DMS53 treated with DMSO at 0.1 percent for 48 hours (cell line): ENCODE measurements around the gene DHTKD1.
A peak's percentile ranks its signal among the peaks of the same experiment; 100 is the strongest.

Experiments
- DNase-seq: peaks from one replicate; lab custom pipeline; 2025; ENCODE audit not compliant: unreplicated experiment; lab: John Stamatoyannopoulos, UW

The DHTKD1 gene, protein sequence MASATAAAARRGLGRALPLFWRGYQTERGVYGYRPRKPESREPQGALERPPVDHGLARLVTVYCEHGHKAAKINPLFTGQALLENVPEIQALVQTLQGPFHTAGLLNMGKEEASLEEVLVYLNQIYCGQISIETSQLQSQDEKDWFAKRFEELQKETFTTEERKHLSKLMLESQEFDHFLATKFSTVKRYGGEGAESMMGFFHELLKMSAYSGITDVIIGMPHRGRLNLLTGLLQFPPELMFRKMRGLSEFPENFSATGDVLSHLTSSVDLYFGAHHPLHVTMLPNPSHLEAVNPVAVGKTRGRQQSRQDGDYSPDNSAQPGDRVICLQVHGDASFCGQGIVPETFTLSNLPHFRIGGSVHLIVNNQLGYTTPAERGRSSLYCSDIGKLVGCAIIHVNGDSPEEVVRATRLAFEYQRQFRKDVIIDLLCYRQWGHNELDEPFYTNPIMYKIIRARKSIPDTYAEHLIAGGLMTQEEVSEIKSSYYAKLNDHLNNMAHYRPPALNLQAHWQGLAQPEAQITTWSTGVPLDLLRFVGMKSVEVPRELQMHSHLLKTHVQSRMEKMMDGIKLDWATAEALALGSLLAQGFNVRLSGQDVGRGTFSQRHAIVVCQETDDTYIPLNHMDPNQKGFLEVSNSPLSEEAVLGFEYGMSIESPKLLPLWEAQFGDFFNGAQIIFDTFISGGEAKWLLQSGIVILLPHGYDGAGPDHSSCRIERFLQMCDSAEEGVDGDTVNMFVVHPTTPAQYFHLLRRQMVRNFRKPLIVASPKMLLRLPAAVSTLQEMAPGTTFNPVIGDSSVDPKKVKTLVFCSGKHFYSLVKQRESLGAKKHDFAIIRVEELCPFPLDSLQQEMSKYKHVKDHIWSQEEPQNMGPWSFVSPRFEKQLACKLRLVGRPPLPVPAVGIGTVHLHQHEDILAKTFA

DNA sequence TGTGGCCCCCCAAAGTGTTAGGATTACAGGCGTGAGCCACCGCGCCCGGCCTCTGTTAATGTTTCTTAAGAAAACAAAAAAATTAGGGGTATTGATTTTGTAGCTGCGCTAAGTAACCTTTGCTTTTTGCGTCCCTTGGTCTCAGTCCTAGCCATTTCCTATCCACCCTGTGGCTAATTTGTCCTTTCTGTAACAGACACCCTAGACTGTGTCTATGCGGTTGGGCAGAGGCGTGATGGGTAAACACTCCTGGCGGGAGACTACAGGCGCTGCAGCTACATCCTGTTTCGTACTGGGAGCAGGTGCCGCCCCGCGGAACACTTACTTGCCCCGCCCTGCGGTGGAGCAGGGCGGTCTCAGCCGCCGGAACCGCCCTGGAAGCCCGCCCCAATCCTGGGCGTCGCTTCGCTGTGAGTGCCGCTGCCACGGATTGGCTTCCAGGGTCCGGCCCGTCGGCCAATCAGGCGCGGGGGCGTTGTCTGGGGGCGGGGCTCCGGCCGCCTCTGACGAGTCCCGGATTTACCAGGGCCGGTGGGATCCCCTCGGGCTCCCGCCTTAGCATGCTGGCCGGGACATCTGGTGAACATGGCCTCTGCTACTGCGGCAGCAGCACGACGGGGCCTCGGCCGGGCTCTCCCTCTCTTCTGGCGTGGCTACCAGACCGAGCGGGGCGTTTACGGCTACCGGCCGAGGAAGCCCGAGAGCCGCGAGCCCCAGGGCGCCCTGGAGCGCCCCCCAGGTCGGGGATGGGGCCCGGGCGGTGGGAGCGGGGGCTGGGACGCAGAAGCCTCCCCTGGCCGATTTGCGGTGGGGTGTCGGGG is at the start of gene DHTKD1:
Gene DHTKD1, plus strand, starts transcription at position 506 of the 821 bp plus-strand sequence. Its CDS starts 80 bp downstream, at position 586.
- peak; percentile 98 for DNase-seq

DNA sequence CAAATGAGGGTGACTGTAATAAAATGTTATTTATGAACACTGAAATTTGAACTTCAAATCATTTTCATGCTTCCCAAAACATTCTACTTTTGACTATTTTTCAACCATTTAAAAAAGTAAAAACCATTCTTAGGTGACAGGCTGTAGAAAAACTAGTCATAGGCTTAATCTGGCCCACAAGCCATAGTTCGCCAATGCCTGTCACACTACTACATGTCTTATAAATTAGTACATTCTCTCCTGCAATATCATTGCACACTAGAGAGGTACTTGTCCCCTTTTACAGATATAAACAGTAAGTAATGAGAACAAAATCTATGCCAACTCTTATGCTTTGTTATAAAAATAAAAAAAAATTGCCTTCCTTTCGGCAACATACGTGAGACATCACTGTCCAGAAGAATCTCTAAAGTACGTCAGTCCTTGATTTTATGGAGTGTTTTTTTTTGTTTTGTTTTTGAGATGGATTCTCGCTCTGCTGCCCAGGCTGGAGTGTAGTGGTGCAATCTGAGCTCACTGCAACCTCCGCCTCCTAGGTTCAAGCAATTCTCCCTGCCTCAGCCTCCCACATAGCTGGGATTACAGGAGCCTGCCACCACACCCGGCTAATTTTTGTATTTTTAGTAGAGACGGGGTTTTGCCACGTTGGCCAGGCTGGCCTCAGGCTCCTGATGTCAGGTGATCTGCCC is 49.3 kb upstream of the DHTKD1 start:
- no peak for DNase-seq

DNA sequence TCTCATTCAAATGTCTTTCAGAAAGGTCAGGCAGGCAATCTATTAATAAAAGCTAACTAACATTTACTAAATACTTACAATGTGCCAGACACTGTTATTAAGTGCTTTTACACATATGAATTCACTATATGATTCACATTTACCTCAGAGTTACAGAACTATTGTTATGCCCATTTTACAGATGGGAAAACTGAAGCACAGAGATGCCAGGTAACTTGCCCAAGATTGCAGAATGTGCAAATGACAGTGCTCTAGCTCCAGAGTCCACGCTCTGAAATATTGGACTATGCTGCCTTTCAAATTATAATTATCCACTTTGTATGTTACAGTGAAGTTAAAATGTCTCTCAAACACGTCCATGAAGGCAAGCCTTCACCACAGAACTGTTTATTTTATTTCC is 48.2 kb upstream of the DHTKD1 start:
- DNase-seq: no peak

DNA sequence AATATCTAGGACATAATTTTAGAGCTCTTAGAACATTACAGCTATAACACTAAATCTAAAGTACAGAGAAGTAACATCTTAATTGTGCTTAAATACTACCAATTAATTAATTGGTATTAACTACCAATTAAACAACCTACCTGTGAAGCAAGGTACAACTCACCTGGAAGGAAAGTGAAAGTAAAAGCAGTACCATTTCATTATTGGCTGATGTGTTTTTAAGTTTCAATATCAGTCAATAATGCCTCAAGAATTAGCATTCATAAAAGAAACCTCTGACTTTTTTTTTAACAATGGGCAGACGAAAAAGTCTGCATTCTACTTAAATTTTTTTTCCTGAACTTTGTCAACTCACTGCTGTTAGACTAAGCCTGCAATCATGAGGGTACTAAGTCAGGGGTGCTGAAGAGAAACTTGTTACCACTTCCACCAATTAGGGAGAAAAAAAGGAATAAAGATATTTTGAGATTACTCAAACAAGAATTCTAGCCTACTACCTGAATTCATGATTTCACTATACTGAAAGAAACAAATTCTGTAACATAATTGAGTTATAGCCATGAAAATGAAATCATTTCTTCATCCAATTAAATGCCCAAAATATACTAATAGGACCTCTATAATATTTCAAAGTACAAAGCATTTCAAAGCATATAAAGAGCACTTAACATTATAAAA is 46.0 kb upstream of the DHTKD1 start:
- no peak for DNase-seq

DNA sequence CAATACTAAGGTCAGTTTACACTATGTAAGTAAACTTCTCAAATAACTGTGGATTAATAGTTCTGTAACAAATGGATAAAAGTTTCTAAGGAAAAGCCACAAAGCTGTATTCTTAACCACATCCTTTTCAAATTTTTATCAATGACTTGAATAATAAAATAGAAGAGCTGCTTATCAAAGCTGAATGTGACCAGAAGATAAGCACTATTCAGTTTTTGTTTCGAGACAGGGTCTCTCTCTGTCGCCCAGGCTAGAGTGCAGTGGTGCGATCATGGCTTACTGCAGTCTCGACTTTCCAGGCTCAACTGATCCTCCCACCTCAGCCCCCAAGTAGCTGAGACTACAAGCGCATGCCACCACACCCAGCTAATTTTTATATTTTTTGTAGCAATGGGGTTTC is 43.2 kb upstream of the DHTKD1 start:
- DNase-seq: no peak

DNA sequence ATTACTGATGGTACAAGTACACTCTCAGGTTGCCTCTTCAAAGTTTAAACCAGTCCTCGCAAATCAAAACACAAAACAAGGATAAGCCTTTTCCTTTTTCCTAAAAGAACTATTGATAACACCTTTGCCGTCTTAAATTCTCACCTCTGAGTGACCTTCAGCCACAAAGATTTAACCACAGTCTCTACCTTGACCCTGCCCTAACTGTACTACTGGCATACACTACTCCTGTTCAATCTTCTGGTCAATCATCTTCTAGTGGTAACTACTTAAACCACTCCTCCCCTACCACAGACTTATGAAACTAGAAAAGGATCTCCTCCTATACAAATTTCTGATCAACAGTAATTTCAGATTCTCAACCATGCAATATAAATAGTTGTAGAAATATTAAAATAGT is 41.2 kb upstream of the DHTKD1 start:
- DNase-seq: no peak

DNA sequence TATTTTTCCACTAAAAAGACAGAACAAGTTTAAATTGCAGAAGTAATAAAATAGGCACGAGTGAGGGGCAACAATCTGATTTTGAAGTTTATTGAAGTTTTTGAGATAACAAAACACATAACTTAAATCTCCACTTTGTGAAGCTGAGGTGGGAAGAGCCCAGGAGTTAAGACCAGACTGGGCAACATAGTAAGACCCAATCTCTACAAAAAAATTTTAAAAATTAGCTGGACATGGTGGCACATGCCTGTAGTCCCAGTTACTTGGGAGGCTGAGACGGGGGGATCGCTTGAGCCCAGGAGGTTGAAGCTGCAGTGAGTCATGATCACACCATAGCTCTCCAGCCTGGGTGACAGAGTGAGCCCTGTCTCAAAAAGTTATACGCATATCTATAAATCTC is 37.4 kb upstream of the DHTKD1 start:
- DNase-seq: no peak

DNA sequence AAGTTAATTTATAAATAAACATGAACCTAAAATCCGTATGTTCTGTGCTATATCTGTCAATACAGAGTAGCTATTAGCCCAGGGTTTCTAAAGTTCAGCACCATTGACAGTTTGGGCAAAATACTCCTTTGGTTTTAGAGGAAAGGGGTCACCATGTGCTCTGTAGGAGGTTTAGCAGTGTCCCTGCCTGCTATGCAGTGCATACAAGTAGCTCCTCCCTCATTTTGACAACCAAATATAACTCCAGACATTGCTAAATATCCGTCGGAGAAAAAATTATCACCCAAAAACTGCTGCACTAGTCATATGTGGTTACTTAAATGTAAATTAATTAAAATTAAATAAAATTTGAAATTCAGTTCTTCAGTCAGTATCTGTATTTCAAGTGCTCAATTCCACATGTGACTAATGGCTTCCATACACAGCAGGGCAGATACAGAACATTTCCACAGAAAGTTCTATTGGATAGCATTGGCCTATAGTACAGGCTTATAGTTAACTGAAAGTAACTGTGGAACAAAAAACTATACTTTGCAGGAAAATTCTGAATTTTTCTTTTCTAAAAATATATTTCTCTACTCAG is 32.6 kb upstream of the DHTKD1 start:
- no peak for DNase-seq

DNA sequence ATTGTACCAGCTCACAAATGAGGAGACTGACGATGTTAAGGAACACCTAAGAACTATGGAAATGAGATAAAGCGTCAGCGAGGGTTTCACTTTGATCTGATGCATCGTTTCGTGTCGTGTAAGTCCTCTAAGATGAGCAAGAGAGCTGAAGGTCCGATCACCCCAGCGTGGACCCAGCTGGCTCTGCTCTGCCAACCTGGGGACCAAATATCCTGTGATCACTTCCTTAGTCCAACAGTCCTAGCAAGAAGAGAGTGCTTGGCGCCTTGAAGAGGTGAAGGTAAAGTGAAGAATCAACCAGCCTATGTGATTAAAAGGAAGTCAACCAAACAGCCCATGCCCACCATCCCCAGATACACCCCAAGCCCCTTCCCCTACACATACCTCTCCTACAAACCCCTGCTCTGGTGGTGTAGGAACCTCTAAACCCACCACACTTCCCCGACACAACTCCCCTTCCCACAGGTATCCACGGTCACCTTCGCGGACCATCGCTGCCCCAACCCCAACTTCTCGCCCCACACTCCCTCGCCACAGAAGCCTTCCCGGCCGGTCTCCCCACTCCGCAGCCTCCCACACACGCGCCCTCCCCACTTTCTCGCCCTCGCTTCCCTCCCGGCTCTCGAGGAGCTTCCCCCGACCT is 26.9 kb upstream of the DHTKD1 start:
- DNase-seq: no peak

DNA sequence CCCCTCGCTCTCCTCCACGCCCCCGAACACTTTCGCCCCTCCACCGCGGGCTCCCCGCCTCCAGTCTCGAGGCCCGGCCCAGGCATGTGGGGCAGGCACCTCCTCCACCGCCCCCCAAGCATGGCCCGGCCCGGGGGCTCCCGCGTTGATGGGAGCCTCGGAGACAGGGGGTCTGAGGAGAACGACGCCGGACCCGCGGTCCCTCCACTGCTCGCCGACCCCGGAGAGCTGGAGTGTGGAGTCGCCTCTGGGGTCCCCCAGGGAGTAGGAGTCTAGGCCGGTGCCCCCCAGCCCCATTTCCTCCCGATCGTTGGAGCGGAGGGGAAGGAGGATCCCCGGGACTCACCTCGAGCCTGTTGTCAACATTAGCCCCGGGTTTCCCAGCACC is 26.4 kb upstream of the DHTKD1 start:
- DNase-seq: no peak

DNA sequence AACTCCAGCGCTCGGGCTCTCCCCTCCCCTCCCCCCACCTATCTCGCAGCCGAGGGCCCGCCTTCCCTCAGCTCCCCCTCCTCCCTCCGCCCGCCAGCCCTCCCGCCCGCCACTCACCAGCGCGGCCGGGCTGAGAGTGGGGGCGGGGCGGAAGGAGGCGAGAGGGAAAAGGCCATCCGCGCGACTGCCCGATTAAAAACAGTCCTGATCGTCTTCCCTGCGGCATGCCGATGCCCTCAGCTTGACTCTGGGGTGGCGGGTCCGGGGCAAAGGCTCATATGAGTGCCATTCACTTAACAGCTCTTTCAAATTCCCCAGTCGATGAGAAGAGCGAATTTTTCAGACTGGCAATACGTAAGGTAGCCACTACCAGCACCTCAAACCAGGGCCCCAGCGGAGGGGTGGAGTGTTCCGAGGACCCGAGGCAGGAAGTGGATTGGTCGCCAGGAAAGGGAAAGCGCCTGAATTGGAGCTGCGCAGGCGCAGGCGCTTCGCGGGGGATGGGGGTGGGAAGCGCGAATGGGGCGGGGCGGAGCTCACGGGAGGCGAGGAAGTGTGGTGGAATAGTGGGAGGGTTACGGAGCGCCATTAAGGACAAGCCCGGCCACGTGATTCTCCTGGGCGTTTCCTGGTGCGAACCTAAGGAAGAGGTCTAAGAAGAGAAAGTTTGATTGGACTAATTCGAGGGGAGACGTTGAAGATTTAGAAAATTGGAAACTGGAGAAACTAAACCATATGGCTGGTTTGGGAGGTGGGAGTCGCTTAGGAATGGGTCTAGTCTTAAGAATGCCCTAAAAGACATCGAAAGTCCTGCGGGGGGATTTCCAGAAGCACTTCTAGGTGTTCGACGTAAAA is 25.7 kb upstream of the DHTKD1 start, which contains the start of gene UPF2:
Gene UPF2, minus strand, starts transcription at position 13 of the 855 bp plus-strand sequence. CDS start 7,386 bp downstream, outside the sequence.
- DNase-seq: peak; percentile 99

DNA sequence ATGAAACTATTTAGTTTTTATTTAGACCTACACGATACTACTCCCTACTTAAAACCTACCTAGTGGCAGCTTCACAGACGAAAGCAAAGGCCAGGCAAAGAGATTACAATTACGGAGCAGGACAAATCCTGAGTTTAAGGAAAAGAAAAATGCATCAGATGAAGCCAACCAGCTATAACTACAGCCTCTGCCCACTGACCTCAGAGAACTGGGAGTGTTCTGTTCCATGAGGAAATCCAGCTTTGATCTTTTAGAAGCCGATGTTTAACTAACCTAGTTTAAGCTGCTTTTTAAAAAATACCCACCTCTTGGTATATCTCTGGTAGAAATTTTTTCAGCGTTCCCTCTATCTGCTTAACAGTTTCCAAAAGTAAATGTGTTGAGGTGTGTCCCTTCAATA is 23.2 kb upstream of the DHTKD1 start:
- DNase-seq: no peak

DNA sequence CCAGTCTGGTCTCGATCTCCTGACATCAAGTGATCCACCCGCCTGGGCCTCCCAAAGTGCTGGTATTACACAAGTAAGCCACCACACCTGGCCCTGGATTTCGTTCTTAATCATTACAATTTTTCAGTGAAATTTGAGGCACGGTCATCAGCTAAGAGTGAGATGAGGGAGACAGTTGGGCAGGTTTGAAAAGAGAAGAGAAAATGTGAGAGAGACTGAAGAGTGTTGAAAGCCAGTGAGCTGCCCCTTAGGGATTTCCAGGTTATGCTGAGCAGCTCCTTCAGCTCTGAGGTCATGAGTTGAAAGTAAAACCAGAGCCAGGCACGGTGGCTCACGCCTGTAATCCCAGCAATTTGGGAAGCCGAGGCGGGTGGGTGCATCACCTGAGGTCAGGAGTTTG is 20.2 kb upstream of the DHTKD1 start:
- DNase-seq: no peak

DNA sequence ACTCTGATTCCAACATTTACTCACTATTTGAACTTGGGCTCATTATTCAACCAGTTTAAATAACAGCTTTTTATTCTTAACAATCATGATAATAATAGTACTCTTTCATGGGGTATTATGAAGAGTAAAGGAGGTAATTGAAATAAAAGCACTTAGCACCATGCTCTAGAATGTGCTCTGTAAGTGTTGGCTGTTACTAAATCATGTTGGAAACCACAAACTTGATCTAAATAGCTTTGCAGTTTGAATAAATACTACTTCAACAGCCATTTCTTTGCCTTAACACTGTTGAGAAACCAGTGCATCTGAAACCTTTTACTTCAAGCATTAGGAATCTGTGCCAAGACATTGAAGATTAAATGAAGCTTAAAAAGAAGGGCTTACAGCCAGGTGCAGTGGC is 18.2 kb upstream of the DHTKD1 start:
- DNase-seq: no peak

DNA sequence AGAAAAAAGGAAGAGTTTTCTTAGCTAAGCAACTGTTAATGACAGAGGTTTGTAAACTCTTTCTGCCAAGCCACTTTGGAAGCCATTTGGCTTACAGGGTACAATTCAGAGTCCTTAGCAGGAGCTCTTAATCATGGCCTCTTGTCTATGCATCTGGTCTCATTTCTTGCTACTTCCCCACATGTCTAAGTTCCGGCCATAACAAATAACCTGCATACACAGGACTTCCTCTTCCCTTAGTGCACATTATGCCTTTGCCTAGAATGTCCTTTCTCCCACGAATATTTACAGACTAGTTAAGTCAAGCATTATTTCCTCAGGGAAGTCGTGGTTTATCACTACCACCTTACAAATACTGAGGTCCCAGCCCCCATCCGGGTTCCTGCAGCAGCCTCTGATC is 17.5 kb upstream of the DHTKD1 start:
- DNase-seq: no peak

DNA sequence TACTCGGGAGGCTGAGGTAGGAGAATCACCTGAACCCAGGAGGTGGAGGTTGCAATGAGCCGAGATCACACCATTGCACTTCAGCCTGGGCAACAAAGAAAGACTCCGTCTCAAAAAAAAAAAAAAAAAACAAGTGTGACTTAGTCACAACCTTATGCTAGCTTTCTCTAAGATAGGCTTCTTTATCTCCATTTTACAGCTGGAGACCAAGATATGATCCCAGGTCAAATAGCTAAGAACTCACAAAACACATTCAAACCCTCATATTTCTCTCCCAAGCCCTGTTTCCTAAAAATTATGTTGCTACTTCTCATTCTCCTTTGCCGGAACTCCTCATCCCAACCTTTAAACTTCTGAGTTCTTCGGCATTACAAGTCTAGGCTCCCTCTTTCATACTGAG is 13.0 kb upstream of the DHTKD1 start:
- DNase-seq: no peak

DNA sequence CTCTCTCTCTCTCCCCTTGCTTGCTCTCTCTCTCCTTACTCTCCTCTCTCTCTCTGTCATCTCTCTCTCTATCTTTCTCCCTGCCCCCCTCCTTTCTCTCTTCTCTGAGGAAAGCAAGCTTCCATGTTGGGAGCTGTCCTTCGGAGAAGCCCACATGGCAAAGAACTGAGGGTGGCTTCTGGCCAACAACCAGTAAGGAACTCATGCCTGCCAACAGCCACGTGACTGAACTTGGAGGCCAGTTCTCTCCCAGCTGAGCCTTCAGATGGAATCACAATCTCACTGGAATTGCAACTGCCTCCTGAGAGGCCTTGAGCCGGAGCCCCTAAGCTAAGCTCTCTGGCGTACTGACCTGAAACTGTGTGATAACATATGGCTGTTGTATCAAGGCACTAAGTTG is 12.0 kb upstream of the DHTKD1 start:
- DNase-seq: no peak

DNA sequence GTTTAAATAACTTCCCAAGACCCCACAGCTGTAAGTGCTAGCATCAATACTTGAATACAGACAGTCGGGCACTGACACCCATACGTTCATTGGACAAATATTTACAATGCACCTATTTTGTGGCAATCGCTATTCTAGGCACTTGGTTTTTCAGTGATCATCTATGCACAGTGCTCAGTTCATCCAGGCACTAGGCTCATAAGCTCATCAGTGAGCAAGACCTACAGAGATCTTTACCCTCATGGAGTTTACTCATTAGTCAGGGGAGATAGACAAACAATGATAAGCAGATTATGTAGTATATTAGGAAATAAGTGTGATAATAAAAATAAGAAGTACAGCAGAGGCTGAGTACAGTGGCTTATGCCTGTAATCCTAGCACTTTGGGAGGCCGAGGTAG is 7.6 kb upstream of the DHTKD1 start:
- DNase-seq: no peak
